GM12873 (cell line): ENCODE data around the gene IFNK.

Experiments used
- TF ChIP-seq, protein P1 (sequence below): IDR thresholded peaks from 2 replicates; pipeline ENCODE4 v1.5.1; 2012; ENCODE audit warnings: low read depth, mild to moderate bottlenecking, moderate library complexity, low read length, control low read depth; ENCODE audit not compliant: insufficient read depth; ENCODE audit errors: missing control alignments

IFNK gene

DNA sequence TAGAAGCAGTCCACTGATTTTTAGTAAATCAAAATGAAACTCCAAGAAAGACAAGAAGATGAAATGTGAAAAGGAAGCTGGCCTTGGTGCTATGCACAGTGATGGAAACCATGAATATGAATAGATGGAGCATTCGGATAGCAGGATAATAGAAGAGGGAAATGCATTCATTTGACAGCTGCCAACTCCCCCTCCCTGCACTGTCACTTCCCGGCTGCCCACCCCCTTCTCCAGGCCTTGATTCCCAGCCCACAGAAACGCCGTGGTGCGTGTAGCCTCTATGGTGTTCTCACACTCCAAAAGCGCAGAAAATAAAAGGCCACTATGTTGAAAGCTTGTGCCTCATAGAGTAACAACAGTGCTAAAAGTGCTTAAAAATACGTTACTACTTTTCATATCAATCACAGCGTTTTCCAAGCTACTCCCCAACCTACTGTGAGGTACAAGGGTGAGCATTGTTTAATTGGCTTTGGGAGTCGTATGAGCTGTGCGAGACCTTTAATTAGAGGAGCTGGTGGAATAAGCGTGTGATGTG is 26.1 kb upstream of the IFNK start:
- TF ChIP-seq, protein P1, sequence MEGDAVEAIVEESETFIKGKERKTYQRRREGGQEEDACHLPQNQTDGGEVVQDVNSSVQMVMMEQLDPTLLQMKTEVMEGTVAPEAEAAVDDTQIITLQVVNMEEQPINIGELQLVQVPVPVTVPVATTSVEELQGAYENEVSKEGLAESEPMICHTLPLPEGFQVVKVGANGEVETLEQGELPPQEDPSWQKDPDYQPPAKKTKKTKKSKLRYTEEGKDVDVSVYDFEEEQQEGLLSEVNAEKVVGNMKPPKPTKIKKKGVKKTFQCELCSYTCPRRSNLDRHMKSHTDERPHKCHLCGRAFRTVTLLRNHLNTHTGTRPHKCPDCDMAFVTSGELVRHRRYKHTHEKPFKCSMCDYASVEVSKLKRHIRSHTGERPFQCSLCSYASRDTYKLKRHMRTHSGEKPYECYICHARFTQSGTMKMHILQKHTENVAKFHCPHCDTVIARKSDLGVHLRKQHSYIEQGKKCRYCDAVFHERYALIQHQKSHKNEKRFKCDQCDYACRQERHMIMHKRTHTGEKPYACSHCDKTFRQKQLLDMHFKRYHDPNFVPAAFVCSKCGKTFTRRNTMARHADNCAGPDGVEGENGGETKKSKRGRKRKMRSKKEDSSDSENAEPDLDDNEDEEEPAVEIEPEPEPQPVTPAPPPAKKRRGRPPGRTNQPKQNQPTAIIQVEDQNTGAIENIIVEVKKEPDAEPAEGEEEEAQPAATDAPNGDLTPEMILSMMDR = no peak

DNA sequence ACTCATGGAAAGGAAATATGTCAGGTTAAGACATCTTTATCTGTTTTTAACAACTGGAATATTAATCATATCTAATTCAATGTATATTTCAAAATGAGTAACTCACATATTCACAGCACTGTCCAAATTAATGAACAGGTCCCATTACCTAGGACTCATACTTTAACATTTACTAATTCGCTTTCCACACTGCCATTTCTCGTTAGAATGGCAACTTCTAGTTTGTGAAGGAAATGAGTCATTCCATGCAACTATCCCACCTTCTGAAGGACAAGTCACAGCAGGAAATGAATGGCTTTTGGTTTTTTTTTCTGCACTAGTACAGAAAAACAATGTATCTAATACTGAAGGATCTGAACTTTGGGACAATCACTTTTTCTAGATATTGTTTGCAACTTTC is 24.6 kb upstream of the IFNK start:
- TF ChIP-seq, protein P1 = no peak

DNA sequence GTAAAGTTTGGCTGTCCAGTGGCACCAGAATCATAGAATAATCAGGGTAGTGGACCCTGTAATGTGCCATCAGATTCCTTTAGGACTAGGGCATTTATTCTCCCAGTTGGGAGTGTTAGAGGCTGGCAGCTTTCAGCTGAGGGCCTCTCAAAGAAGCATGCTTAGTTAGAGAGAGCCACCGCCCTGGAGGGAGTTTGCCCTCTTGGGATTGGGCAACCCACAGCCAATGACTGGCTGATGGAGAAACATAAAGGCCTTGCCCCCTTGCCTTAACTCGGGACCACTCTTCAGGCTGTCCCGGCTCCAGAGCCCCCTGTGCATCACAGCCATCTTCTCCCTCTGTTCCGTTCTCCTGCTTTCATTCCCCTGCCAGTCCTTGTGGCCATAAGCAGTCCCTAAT is 20.5 kb upstream of the IFNK start:
- TF ChIP-seq, protein P1 = no peak

DNA sequence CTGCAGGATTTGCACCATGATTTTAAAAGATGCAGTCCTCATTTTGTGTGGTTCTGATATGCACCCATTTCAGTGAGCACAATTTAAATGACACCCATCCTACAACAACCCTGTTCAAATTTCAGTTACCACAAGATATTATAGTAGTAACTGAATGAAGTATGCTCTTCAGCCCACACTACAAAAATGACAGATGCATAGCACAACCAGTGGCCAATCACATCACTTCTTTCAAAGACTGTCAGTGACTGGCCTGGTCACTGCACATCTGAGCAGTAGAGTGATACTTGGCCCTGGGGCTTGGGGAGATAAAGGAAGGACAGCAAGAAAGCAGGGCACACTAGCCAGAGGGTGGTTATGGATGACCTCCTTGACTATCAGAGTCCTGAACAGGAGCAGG is 19.8 kb upstream of the IFNK start:
- TF ChIP-seq, protein P1 = no peak

DNA sequence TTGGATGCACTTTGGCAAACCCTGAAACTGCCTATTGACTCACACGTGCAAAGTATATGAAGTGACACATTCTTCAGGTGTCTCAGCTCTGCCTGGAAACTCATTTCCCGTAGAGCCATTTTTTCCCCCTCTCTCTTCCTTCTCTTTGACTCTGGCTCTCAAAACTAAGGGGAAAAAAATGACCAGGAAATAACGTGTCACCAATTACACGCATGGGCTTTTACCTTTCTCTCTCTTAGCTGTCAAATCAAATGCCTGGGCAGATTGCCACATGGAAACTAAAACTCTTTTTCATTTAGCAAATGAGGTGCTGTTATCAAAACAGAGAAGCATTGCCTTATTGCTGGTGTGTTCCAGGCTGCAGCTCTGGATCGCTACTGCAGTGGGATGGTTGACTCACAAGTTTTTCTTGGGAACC is 18.3 kb upstream of the IFNK start:
- TF ChIP-seq, protein P1 = no peak

DNA sequence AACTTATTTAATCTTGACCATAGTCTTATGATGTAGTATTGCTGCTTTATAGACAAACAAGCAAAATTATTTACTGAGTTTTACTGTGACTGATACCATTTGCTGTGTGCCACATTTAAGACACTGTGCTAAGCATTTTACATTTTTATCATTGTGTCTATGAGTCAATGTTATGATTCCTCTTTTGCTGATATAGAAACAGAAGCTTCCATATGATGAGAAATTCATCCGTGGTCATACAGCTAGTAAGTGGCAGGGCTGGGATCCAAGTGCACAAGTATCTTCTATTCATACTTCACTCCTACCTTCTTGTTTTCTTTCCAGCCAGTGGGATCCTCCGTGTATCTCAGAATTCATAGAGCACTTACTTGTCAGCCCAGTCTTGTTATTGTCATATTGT is 17.1 kb upstream of the IFNK start:
- TF ChIP-seq, protein P1 = no peak

DNA sequence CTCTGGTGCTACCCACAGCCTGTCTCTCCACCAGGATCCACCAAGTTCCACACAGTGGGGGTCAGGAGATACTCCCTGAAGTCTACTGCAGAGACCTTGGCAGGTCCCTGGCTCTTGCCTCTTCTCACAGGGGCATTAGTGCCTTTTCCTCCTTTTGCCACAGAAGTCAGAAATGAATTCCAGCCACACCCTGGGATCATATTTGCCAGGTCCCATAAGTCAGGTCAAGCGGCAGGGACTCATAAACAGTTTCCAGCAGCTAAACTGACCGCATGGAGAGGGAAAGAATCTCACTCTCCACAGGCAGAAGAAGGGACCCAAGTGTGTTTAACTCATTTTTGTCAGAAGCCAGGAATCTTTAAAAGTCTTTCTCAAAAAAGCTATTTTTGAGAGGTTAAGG is 13.3 kb upstream of the IFNK start:
- TF ChIP-seq, protein P1 = no peak
